Esophagus squamous epithelium (tissue), 5 donors: ENCODE results near the gene VCL. TPM values are rescaled to one million over a fixed set of nuclear protein-coding genes. Genes with fewer than 3 reads are reported as not detected.
"Not testable (repeated sequence)": the region's sequence is repeated elsewhere in the genome, so short reads cannot be mapped to it uniquely, and the experiment has no call there.

Source experiments
- DNase-seq: peaks from one replicate; lab custom pipeline; 2025; lab: John Stamatoyannopoulos, UW
- H3K27ac ChIP-seq, 4 donors: fragments of 200-600 bp; sonication (generic); one replicate each; pipeline ENCODE4 v1.5.1; 2016 to 2019; ENCODE audit warnings: mild to moderate bottlenecking in 1 of 4
- H3K27me3 ChIP-seq, 4 donors: fragments of 200-600 bp; sonication (generic); 1 replicate in 3 of 4; 2 replicates in 1 of 4; pipeline versions ENCODE4 v1.5.1 to v1.6.0; 2017 to 2021; ENCODE audit warnings: antibody characterized with exemption in 1 of 4
- H3K36me3 ChIP-seq, 3 donors: fragments of 200-600 bp; sonication (generic); one replicate each; pipeline ENCODE4 v1.5.1; 2016 to 2019
- H3K4me1 ChIP-seq, 3 donors: fragments of 200-600 bp; sonication (generic); one replicate each; pipeline ENCODE4 v1.5.1; 2017 to 2019
- H3K4me3 ChIP-seq, 4 donors: fragments of 200-600 bp; sonication (generic); 1 replicate in 3 of 4; 2 replicates in 1 of 4; pipeline ENCODE4 v1.5.1; 2016 to 2019; ENCODE audit warnings: mild to moderate bottlenecking in 2 of 4, moderate library complexity in 1 of 4
- H3K9me3 ChIP-seq, 3 donors: fragments of 200-600 bp; sonication (generic); one replicate each; pipeline ENCODE4 v1.5.1; 2016 to 2019
- POLR2A ChIP-seq, 4 donors: fragments of 450-650 bp; IDR thresholded peaks; one replicate each; pipeline ENCODE4 v1.6.1; 2017; ENCODE audit warnings: antibody characterized with exemption in 4 of 4, mild to moderate bottlenecking in 4 of 4, moderate library complexity in 3 of 4
- WGBS, 2 donors: methylation state at CpG; one replicate each; pipeline ENCODE4 v1.1.5; 2018; 5-methylcytosine and 5-hydroxymethylcytosine counted together
- intact Hi-C: fragments of 100-400 bp; cut with DNase I; formaldehyde crosslinking; loops from one replicate; pipeline ENCODE4 v1.15.0; 2022
- total RNA-seq, 4 donors: library from RNA; depleted of rRNA; stranded (reverse); fragments of >200 nt; gene quantifications; one replicate each; pipeline ENCODE4 v1.1.0, GENCODE V29; 2016
- TF ChIP-seq, protein P1 (sequence below), 6 experiments: fragments of 450-650 bp in 4 of 6; fragments of 200-600 bp in 2 of 6; sonication (generic) in 2 of 6; IDR thresholded peaks; one replicate each; pipeline ENCODE4 v1.5.1; 2016 to 2019; ENCODE audit warnings: antibody characterized with exemption in 6 of 6, mild to moderate bottlenecking in 4 of 6, moderate library complexity in 4 of 6
- donor health status: DM: yes; HTN: yes; CAD: no.

Gene VCL
- total RNA-seq, 4 donors from 2014 or later, result 64.8 to 143 (median 75.0) TPM

DNA sequence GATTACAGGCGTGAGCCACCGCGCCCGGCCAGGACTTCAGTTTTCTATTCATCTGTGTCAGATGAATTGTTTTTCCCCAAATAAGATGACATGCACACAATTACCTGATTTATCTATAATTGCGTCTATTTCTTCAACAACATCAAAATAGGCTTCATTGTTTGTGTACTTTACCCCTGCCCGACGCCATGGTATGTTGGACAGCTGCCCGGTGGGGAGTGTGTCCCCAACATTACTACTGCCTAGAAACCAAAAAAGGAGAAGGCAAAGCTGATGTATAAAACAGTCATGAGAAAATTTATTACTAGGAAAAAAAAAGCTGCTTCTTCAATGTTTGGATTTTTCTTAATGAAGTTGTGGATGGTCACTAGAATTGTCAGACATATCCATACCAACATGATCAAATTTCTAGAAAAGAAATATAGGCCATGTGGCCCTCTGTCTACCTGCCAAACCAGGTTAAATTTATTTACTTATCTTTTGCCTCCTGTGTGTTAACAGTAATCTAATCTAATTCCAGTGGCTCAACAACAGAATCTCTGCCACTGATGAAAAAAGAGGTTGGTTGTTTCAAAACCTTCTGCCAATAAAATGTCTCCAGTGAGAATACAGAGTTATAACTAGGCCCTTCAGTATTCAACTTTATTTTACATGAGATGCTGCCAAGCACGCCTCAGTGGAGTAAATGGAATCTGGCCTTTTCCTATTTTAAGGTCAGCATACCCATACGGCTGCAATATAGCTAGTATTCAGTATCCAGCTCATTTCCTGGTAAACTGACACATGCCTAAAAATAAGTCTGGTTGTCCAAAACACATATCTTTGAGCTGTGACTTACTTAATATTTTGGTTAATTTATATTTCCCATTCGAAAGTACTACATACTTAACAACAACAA is 136.3 kb downstream of the VCL start:
- DNase-seq, result no peak
- H3K4me1 ChIP-seq, result no peaks in the 10 kb centered on the region
- no peak overlapping the region for H3K27ac ChIP-seq
- H3K9me3 ChIP-seq, result no peaks in the 10 kb centered on the region
- TF ChIP-seq, protein P1, sequence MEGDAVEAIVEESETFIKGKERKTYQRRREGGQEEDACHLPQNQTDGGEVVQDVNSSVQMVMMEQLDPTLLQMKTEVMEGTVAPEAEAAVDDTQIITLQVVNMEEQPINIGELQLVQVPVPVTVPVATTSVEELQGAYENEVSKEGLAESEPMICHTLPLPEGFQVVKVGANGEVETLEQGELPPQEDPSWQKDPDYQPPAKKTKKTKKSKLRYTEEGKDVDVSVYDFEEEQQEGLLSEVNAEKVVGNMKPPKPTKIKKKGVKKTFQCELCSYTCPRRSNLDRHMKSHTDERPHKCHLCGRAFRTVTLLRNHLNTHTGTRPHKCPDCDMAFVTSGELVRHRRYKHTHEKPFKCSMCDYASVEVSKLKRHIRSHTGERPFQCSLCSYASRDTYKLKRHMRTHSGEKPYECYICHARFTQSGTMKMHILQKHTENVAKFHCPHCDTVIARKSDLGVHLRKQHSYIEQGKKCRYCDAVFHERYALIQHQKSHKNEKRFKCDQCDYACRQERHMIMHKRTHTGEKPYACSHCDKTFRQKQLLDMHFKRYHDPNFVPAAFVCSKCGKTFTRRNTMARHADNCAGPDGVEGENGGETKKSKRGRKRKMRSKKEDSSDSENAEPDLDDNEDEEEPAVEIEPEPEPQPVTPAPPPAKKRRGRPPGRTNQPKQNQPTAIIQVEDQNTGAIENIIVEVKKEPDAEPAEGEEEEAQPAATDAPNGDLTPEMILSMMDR (IDR thresholded peaks at IDR 0.05), result no peak
- no peak for TF ChIP-seq POLR2A (IDR thresholded peaks at IDR 0.05)
- H3K4me3 ChIP-seq, result no peak overlapping the region
- intact Hi-C loops, result no loop called here
- no peaks in the 10 kb centered on the region for H3K27me3 ChIP-seq
- H3K36me3 ChIP-seq, result peaks cover 16 to 97% (median 40%) of the 10 kb centered on the region in 3 donors
- WGBS, 2 donors, result 83 to 87% methylated on average over 11 of the region's 11 CpGs

DNA sequence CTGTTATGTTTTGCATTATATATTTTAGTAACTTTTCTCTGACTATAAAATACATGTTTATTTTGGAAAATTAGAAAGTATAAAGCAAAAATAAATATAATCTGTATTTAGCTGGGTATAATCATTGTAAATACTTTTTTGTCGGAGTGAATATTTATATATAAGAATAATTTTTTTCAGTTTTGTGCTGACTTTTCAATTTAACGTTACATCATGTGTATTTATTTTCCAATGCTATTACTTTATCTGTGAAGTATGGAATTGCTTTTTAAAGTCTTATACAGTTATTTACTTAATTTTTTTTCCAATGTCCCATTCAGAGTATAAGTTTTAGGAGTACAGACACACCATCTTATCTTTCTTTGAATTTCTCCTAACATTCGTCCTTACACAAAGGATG is 137.5 kb downstream of the VCL start:
- intact Hi-C loops, result no loop called here
- TF ChIP-seq, protein P1 (IDR thresholded peaks at IDR 0.05), result no peak
- no peak for TF ChIP-seq POLR2A (IDR thresholded peaks at IDR 0.05)
- Histone ChIP-seq H3K4me3 (no peak overlapping the region), H3K4me1 (no peaks in the 10 kb centered on the region), H3K27ac (no peak overlapping the region), H3K27me3 (no peaks in the 10 kb centered on the region), H3K9me3 (no peaks in the 10 kb centered on the region), H3K36me3 (peaks cover 16 to 93% (median 31%) of the 10 kb centered on the region in 3 donors)
- DNase-seq, result no peak
- WGBS, 2 donors, result 87 to 88% methylated on average over 3 of the region's 3 CpGs

DNA sequence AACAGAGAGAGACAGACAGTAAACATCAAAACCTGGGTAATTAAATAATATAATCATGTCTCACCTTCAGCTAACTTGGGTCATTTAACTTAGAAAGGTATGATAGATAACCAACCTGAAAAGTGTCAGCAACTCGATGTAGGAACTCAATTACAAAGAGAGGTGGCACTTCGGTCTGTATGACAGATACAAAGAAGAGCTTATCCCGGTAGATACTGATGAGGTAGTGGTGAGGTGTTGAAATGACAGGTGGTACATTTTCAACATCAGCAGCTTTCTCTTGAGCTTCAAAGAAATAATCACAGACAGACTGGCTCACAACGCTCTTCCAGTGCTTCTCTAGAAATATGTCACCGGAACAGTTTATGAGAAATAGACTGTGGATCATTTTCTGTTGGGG is 140.1 kb downstream of the VCL start:
- Histone ChIP-seq H3K4me3 (no peak overlapping the region), H3K36me3 (peaks cover 16 to 68% (median 28%) of the 10 kb centered on the region in 3 donors), H3K27ac (no peak overlapping the region), H3K9me3 (no peaks in the 10 kb centered on the region), H3K27me3 (no peaks in the 10 kb centered on the region), H3K4me1 (no peaks in the 10 kb centered on the region)
- WGBS, 2 donors, result 84 to 89% methylated on average over 5 of the region's 5 CpGs
- DNase-seq, result no peak
- intact Hi-C loops, result no loop called here
- no peak for TF ChIP-seq POLR2A (IDR thresholded peaks at IDR 0.05)
- TF ChIP-seq, protein P1 (IDR thresholded peaks at IDR 0.05), result no peak

DNA sequence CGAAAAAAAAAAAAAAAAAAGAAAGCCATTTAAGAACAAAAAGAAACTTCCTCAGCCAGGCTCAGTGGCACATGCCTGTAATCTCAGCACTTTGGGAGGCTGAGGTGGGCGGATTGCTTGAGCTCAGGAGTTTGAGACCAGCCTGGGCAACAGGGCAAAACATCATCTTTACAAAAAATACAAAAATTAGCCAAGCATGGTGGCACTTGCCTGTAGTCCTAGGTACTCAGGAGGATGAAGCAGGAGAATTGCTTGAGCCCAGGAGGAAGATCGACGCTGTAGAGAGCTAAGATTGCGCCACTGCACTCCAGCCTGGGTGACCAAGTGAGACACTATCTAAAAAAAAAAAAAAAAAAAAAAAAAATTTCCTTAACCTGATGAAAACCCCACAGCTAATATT is 140.7 kb downstream of the VCL start:
- 84 to 89% methylated on average over 2 to 5 of the region's 5 CpGs for WGBS, 2 donors
- H3K36me3 ChIP-seq, result peaks cover 16 to 62% (median 24%) of the 10 kb centered on the region in 3 donors
- H3K4me1 ChIP-seq, intact Hi-C loops, H3K27me3 ChIP-seq, DNase-seq, H3K9me3 ChIP-seq, H3K27ac ChIP-seq, H3K4me3 ChIP-seq: not testable (repeated sequence)

DNA sequence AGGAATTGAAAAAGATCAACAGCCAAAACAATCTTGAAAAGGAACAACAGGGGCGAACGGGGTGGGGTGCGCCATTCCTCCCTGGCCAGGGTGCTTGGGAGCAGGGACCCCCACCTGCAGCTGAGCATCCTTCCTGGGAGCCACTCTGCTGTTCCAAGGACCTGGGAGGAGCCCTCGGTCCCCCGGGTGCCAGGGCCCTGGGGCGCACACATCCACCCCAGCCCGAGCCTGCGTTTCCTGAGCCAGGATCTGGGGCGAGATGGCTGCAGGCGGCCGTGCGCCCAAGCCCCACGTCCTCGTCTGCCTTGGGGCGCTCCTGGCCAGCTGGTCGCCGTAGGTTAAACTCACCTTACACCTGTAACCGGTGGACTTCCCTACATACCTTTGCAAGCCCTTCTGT is 142.1 kb downstream of the VCL start:
- H3K9me3 ChIP-seq, result no peaks in the 10 kb centered on the region
- no peak overlapping the region for H3K4me3 ChIP-seq
- peaks cover under 1 to 7% (median 5%) of the 10 kb centered on the region in 3 donors for H3K4me1 ChIP-seq
- no peaks in the 10 kb centered on the region for H3K27me3 ChIP-seq
- H3K27ac ChIP-seq, result no peak overlapping the region
- H3K36me3 ChIP-seq, result peaks cover 16 to 49% (median 24%) of the 10 kb centered on the region in 3 donors
- WGBS, 2 donors, result 98 to 100% methylated on average over 8 to 14 of the region's 18 CpGs
- TF ChIP-seq, protein P1 (IDR thresholded peaks at IDR 0.05), result no peak
- no peak for TF ChIP-seq POLR2A (IDR thresholded peaks at IDR 0.05)
- no peak for DNase-seq
- intact Hi-C loops, result no loop called here
